Lower lobe of right lung (tissue), 2 donors: ENCODE results near the gene RPS2. TPM values are rescaled to one million over a fixed set of nuclear protein-coding genes. Genes with fewer than 3 reads are reported as not detected.
A peak's percentile ranks its signal among the peaks of the same experiment; 100 is the strongest.

ENCODE experiments used
- ATAC-seq, 2 donors: fragments of 200-7000 bp; cut with Tn5 transposase; one replicate each; pipeline ENCODE4 v1.9.1; 2020 to 2022; ENCODE audit warnings: mild to moderate bottlenecking in 2 of 2, moderate library complexity in 2 of 2
- DNase-seq: peaks from one replicate; pipeline ENCODE4 v3.0.0-alpha.2; 2020
- H3K27ac ChIP-seq: fragments of 200-600 bp; one replicate; pipeline ENCODE4 v1.8.0; 2022
- H3K27me3 ChIP-seq: fragments of 200-600 bp; one replicate; pipeline ENCODE4 v1.8.0; 2022; ENCODE audit warnings: low read depth
- H3K36me3 ChIP-seq: fragments of 200-600 bp; one replicate; pipeline ENCODE4 v1.8.0; 2022; ENCODE audit warnings: mild to moderate bottlenecking
- H3K4me1 ChIP-seq: fragments of 200-600 bp; one replicate; pipeline ENCODE4 v1.8.0; 2022
- H3K4me3 ChIP-seq: fragments of 200-600 bp; one replicate; pipeline ENCODE4 v1.8.0; 2022; ENCODE audit warnings: mild to moderate bottlenecking
- H3K9me3 ChIP-seq: fragments of 200-600 bp; one replicate; pipeline ENCODE4 v1.8.0; 2022
- intact Hi-C: fragments of 100-400 bp; cut with DNase I; formaldehyde crosslinking; loops from one replicate; pipeline ENCODE4 v1.11.0; 2022
- total RNA-seq: library from RNA; stranded (reverse); fragmentation: NEBNext Ultra II Directional; extraction: Animal tissue kit (Norgen Biotek cat#: 25700); gene quantifications from one replicate; pipeline ENCODE4 v1.2.1, GENCODE V29; 2021
- TF ChIP-seq, protein P1 (sequence below): fragments of 200-600 bp; IDR thresholded peaks from one replicate; pipeline ENCODE4 v1.8.0; 2022; ENCODE audit warnings: antibody characterized with exemption, mild to moderate bottlenecking
- donor health status: DM: no; HTN: yes; CAD: no; lungs with severe emphysema.

The RPS2 gene
- total RNA-seq, 1 donor from 2014 or later: 1,721 TPM

DNA sequence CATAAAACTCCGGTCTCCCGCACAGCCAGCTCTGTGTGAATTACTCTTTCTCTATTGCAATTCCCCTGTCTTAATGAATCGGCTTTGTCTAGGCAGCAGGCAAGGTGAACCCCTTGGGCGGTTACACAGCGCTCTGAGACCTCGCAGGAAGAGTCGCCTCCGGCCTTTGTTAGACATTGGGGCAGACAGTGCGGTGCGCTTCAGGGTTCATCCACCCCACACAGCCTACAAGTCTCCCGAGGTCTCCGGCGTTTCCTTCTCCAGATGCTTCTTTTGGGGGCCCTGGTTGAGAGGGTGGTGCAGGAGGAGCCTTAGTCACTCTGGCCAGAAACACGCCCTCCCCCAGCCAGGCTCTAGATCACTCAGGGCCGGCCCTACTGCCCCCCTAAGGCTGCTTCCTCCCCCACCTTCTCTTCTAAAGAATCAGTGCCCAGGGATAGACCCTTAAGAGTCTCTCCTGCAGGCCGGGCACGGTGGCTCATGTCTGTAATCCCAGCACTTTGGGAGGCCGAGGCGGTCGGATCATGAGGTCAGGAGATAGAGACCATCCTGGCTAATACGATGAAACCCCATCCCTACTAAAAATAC lies 19.9 kb downstream of the RPS2 start:
- ATAC-seq (no peak), DNase-seq (no peak)
- intact Hi-C loops: no loop called here
- Histone ChIP-seq H3K4me3 (no peak overlapping the region), H3K27me3 (no peaks in the 10 kb centered on the region), H3K4me1 (peaks cover 17% of the 10 kb centered on the region), H3K27ac (no peak overlapping the region), H3K36me3 (peaks cover 12% of the 10 kb centered on the region), H3K9me3 (no peaks in the 10 kb centered on the region)
- TF ChIP-seq, protein P1, sequence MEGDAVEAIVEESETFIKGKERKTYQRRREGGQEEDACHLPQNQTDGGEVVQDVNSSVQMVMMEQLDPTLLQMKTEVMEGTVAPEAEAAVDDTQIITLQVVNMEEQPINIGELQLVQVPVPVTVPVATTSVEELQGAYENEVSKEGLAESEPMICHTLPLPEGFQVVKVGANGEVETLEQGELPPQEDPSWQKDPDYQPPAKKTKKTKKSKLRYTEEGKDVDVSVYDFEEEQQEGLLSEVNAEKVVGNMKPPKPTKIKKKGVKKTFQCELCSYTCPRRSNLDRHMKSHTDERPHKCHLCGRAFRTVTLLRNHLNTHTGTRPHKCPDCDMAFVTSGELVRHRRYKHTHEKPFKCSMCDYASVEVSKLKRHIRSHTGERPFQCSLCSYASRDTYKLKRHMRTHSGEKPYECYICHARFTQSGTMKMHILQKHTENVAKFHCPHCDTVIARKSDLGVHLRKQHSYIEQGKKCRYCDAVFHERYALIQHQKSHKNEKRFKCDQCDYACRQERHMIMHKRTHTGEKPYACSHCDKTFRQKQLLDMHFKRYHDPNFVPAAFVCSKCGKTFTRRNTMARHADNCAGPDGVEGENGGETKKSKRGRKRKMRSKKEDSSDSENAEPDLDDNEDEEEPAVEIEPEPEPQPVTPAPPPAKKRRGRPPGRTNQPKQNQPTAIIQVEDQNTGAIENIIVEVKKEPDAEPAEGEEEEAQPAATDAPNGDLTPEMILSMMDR: no peak

DNA sequence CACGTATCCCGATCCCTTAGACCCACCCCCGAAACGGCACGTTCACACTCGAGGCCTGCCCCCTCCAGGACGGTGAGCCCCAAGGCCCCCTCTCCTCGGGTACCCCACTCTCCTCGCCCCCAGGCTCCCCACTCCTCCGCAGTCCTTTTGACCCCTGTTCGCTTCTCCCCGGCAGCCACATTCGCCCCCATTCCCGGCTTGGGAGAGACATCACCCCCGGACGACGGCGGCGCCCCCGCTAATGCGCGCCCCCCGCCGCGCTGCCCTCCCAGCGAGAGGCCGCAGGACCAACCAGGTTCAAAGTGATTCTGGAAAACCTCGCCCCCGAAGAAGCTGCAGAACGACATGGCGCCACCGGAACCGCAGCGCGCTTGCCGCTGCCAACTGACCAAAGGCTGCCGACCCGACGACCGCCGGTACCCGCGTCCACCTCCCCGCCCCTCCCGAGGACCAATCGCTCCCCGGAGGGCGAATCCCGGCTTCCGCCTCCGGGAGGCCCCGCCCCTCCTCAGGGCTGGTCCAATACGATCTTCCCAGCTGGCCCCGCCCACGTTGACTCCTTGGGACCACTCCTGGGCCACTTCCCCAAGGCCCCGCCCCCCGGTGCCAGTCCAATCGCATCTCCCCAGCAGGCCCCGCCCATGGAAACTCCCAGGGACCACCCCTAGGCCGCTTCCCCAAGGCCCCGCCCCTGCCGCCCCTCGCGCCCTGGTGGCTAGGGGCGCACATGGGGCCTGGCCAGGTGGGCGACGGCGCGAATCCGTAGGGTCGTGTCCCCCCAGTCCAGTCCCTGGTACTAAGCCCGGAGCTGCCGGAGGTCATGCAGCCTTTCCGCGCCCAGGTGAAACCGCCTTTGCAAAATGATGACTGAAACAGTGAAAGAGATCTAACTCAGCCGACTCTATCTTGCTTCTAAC lies 21.6 kb downstream of the RPS2 start, which contains the start of gene MSRB1:
MSRB1 (minus strand) TSS at position 390 of the 917 bp plus-strand sequence; CDS start at position 347, 43 bp downstream.
- peak within 1 kb of the TSS; percentile 71 for H3K27ac ChIP-seq
- no peaks in the 10 kb centered on the region for H3K27me3 ChIP-seq
- no peaks in the 10 kb centered on the region for H3K9me3 ChIP-seq
- DNase-seq (peak; percentile 100), ATAC-seq (peak; percentile 97)
- H3K4me1 ChIP-seq: peaks cover 17% of the 10 kb centered on the region
- peaks cover 28% of the 10 kb centered on the region for H3K36me3 ChIP-seq
- peak within 1 kb of the TSS; percentile 71 for H3K4me3 ChIP-seq
- intact Hi-C loops: no loop called here
- TF ChIP-seq, protein P1: no peak

DNA sequence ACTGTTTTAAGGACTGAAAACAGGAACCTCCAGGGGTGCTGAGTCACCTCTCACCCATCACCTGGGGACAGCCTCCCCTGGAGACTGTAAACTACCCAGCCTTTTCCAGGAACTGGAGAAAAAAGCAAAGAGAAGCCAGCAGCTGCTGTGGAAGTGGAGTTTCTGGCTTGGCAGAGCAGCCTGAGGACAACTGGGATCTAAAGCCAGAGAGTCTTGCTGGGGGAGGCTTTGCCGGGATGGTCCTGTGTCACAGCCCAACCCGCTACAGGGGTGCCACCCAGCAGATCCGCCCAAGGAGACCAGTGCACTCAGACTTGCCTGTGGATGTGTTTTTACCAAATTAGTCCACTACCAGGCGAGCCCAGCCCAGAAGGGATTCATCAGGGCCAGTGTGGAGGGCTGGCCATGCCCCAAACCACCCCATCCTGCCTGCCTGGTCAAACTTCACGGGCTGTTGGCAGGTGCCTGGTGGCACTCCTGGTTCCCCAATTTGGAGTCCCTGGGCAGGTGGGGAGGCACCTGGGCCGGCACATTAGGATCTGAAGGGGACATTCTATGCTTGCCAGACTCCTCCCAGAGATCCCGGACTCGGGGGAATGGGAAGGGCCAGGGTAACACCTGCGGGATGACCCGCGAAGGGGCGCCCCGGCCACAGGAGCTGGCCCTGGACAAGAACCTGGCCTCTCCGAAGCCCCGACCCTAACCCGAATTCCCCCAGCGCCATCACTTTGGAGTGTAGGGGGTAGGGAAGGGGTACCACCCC lies 22.4 kb downstream of the RPS2 start:
- peak; percentile 1 to 4 for ATAC-seq
- Histone ChIP-seq H3K36me3 (peaks cover 37% of the 10 kb centered on the region), H3K4me1 (peaks cover 17% of the 10 kb centered on the region), H3K27ac (peak overlapping the region; percentile 71), H3K4me3 (peak overlapping the region; percentile 71), H3K27me3 (no peaks in the 10 kb centered on the region), H3K9me3 (no peaks in the 10 kb centered on the region)
- DNase-seq: peak; percentile 60
- intact Hi-C loops: no loop called here
- TF ChIP-seq, protein P1: no peak

DNA sequence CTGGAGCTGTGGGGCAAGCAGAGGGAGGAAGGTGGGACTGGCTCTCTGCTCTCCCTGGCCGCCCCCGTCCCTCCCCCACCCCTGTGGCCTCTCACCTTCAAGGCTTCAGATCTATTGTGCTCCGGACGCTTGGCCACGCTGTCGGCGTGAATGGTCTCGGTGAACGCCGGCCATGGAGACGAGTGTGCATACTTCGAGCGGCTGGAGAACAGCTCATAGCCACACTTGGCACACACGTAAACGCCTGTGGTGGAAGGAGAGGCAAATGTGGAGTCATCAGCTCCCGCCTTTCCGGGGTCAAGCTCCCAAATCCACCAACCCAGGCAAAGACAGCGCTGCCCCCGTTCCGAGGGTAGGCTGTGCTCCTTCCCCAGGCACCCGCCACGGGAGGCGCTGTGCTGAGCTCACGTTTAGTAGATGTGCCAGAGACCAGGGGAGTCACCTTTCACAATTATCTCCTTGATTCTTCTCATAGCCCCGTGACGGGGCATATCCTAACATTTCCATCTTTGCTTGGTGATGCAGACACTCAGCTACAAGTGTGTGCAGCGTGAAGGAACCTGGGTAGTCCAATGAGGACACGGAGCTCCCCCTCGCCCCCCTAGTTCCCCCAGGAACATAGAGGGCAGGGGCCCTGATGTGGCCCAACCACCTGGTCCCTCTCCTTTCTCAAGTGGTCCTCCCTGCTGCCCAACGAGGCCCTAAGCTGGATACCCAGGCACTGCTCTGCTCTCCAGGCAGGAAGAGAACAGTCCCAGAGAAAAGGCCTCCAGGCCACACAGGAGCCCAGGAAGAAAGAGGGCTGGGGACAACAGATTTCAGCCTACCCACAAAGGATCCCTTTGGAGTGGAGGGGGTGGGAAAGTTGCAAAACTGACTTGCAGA lies 23.2 kb downstream of the RPS2 start:
- H3K4me1 ChIP-seq: peaks cover 17% of the 10 kb centered on the region
- ATAC-seq (no peak), DNase-seq (no peak)
- peak overlapping the region; percentile 71 for H3K27ac ChIP-seq
- no peaks in the 10 kb centered on the region for H3K9me3 ChIP-seq
- H3K36me3 ChIP-seq: peaks cover 41% of the 10 kb centered on the region
- no peaks in the 10 kb centered on the region for H3K27me3 ChIP-seq
- intact Hi-C loops: no loop called here
- H3K4me3 ChIP-seq: peak overlapping the region; percentile 71
- TF ChIP-seq, protein P1: no peak
